DMS53 treated with DMSO at 0.1 percent for 48 hours (cell line): Measurements from ENCODE around the gene PITPNC1.
"Not testable (repeated sequence)": the region's sequence is repeated elsewhere in the genome, so short reads cannot be mapped to it uniquely, and the experiment has no call there.

Experiments
- DNase-seq: peaks from one replicate; lab custom pipeline; 2025; ENCODE audit not compliant: unreplicated experiment; lab: John Stamatoyannopoulos, UW

The PITPNC1 gene

DNA sequence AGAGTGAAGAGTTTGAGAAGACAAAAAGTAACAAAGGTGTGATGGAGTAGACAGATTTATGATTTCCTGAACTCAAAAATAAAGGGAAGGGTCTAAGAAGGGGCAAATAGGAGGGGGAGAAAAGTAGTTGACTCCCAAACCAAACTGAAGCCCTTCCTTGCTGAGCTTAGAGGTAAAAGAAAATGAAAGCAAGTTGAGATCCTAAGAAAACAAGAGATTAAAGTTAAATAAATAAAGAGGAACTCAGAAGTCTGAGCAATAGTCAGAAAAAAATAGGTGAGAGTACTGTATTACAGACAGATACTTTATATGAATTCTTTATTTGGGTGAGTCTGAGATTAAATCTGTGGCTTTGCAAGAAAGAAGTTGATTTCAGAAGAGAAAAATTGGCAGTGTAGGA, 7.4 kb upstream of the PITPNC1 start:
- DNase-seq, result no peak

DNA sequence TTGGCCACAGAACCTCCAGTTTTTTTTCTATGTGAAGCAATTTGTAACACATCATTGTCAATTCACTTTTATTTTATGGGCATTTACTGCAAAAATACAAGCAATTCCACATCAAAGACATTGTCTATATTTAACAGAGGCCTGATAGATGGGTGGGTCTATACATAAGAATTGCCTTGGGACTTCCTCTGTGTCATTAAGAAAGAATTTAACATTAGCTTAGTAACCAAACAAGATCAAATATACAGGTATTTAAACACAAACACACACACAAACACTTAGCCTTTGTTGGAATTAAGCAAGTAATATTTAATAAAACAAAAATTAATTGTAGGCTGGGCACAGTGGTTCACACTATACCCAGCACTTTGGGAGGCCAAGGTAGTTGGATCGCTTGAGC, 4.3 kb upstream of the PITPNC1 start:
- no peak for DNase-seq

DNA sequence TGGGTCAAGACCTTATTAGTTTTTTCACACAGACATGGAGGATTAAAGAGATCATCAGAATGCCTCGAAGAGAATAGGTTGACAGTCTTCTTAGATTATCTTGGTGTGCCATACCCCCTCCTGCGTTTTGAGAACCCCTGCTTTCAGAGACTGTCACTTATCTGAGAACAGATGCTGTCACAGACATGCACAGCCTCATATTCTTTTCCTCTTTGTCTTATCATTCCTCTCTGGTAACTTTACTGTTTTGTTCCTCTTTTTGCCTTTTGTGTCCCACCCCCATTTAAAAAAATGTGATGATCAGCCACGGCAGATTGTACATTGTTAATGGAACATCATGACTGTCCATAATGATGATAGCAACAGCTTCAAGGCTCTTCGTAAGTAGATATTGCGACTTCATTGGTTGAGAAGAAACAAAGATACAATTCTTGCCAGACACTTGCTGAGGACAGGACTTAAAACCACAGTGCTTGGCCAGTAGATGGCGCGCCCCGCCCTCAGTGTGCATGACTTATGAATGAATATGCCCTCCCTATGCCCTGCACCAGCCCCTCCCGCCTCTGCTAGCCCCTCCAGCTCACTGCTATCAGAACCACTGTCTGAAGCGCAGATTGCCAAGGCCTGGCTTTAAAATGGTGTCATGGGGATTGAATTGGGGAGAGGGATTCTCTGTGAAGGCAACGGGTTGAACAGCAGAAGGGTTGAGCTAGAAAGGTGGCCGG, 2.6 kb upstream of the PITPNC1 start:
- peak; percentile 65 for DNase-seq

GRCh38 chr17:67375054-67375427, 2.0 kb upstream of the PITPNC1 start:
- no peak for DNase-seq

- no peak for DNase-seq
These were observed 1.4 kb upstream of the PITPNC1 start for GRCh38 chr17:67375716-67376115.

- no peak for DNase-seq
These were observed 705 bp upstream of the PITPNC1 start for GRCh38 chr17:67376415-67376736.

- no peak for DNase-seq
These were observed 690 bp downstream of the PITPNC1 start for GRCh38 chr17:67377488-67378453.

GRCh38 chr17:67378454-67379250, 1.6 kb downstream of the PITPNC1 start:
- peak; percentile 68 for DNase-seq

DNA sequence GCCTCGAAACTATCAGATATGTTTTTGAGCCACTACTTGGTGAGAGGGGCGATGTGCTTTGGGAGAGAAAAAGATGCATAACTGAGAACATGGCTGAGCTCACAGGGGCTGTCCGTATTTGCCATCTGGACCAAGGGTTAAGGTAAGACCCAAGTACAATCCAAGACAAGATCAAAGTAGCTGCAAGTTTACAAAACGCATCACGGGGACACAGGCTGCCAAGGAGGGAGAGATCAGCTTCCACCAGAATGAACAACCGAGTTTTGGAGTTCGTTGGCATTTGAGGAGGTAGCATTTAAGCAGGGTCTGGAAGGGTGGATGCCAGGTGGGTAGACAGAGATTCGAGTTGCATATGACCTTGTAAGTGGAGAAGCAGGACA, 2.2 kb downstream of the PITPNC1 start:
- no peak for DNase-seq

GRCh38 chr17:67381929-67382257, 4.8 kb downstream of the PITPNC1 start:
- no peak for DNase-seq

DNA sequence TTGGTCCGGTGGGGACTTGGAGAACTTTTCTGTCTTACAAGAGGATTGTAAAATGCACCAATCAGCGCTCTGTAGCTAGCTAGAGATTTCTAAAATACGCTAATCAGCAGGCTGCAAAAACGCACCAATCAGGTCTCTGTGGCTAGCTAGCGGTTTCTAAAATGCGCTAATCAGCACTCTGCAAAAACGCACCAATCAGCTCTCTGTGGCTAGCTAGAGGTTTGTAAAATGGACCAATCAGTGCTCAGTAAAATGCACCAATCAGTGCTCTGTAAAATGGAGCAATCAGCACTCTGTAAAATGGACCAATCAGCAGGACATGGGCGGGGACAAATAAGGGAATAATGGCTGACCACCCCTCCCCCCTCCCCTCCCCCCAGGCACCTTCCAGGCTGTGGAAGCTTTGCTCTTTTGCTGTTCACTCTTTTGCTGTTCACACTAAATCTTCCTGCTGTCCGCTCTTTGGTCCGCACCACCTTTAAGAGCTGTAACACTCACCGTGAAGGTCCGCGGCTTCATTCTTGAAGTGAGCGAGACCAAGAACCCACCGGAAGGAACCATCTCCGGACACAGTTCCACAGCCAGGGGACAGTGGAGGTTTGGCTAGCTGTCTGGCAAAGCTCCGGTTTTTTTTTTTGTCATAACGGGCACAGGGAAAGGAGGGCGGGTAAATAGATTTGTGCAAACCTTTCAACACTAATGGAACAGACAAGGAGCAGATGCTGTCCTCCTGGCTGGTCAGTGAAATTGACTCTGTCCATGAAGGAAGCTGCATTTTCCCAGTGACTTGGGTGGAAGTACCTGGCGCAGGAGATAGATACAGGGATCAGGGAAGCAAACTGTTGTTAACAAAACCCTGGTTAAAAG, 8.3 kb downstream of the PITPNC1 start:
- DNase-seq, result no peak

- peak; percentile 26 for DNase-seq
These were observed 10.0 kb downstream of the PITPNC1 start for GRCh38 chr17:67386965-67387551.

DNA sequence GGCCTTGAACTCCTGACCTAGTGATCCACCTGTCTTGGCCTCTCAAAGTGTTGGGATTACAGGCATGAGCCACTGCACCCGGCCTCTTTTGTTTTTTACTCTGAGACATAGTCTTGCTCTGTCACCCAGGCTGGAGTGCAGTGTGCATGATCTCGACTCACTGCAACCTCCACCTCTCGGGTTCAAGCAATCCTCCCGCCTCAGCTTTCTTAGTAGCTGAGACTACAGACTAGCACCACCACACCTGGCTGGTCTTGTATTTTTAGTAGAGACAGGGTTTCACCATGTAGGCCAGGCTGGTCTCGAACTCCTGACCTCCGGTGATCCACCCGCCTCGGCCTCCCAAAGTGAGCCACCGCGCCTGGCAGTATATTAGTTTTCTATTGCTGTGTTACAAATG, 11.5 kb downstream of the PITPNC1 start:
- DNase-seq, result not testable (repeated sequence)

DNA sequence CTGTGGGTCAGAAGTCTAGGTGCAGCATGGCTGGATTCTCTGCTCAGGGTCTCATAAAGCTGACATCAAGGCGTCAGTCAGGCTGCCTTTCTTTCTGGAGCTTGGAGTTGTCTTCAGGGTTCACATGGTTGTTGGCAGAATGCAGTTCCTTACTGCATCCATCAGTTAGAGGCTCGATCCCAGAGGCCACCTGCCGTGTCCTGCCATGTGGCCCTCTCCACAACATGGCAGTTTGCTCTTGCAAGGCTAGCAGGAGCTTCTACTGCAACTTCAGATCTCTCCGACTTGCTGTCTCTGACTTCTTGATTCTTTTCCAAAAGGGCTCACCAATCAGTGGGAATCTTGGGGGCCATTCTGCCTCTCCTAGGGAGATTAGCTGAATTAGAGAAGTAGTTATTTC, 11.9 kb downstream of the PITPNC1 start:
- DNase-seq, result no peak

DNA sequence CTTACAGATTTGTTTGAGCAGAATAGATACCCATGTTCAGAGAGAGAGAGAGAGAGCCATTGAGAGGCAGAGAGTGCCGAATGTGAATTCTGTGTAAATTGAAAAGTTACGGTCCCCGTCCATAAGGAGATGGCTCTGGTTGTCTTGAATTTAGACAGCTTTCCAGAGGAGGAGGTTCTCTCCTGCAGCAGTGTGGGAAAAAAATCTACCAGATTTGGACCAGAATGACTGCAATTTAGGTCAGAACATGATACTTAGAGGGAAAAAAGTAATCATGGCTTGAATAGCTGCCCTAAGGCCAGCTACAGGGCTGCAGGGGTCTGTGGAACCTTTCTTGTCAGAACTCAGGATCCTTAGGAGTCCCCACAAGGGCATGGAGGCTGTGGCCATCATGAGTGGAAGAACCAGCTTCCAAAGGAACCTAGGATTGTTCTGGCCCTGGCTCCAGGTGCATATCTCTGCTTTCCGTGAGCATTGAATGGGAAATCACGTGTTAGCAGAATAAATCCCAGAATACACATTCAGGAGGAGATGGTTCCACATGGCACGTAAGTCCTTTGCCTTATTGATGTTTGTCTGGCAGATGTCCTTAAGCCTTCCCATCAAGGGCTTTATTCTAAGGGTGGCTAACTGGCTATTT, 13.0 kb downstream of the PITPNC1 start:
- peak; percentile 99 for DNase-seq

GRCh38 chr17:67390646-67391361, 13.7 kb downstream of the PITPNC1 start:
- DNase-seq, result no peak

DNA sequence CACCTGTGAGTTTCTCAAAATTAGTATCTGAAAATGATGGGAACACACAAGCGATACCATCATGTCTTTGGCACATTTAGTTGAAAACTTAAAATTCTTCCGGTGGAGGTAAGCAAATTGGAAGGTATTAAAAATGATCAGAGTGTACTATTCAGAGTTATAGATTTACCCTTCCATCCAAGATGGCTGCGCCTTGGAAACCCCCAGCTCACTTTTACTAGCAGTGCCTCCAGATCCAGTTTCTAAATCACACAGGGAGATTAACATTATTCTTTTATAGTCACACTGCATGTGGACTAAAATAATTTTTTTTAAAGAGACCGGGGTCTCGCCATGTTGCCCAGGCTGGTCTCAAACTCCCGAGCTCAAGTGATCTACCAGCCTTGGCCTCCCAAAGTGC, 15.0 kb downstream of the PITPNC1 start:
- DNase-seq, result no peak

- DNase-seq, result no peak
These were observed 16.8 kb downstream of the PITPNC1 start for GRCh38 chr17:67393809-67394397.

DNA sequence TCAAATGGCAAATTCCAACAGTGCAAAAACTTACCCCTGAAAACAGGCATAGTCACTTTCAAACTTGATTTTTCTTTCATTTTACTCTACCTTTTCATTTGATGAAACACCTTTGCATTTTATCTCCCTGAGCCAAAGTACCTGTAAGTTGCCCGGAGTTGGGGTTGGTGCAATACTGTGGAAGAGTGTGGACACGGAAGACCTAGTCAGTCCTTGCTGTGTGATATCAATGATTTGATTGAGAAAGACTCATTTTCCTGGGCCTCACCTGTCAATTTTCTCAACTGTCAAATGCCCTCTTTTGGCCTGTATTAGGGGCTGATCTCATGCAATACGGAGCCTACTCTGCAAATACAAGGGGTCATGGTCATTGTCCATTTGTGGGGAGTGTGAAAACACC, 22.6 kb downstream of the PITPNC1 start:
- no peak for DNase-seq
